GM21360 (cell line): ENCODE results near the gene KRT71.

Experiments
- ATAC-seq: cut with Tn5 transposase; IDR thresholded peaks from one replicate; pipeline ENCODE4 v1.9.1; 2021; ENCODE audit warnings: mild to moderate bottlenecking, moderate library complexity; ENCODE audit not compliant: unreplicated experiment

The KRT71 gene

DNA sequence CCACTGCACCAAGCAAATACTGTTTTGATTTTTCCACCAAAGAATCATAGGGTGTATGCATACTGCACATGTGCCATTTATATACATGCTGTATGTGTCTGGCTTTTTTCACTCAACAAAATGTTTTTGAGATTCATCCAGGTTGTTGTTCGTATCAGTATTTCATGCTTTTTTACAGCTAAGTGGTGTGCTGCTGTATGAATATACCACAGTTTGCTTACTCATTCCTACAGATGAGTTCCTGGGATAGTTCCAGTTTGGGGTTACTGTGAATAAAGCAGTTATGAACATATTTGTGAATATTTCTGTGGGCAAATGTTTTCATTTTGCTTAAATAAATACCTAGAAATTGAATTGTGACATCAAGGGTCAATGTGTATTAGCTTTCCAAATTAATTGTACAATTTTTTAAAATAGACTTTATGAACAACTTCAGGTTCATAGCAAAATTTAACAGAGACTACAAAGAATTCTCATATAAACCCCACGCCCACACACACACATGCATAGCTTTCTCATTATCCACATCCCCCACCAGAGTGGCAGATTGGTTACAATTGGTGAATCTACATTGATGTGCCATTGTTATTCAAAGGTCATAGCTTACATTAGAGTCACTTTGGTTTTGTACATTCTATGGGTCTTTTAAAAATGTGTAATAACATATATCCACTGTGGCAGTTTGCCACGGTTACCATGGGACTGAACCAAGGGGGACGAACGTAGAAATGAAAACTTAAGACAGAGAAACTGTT, 53.0 kb downstream of the KRT71 start:
- ATAC-seq, result no peak

DNA sequence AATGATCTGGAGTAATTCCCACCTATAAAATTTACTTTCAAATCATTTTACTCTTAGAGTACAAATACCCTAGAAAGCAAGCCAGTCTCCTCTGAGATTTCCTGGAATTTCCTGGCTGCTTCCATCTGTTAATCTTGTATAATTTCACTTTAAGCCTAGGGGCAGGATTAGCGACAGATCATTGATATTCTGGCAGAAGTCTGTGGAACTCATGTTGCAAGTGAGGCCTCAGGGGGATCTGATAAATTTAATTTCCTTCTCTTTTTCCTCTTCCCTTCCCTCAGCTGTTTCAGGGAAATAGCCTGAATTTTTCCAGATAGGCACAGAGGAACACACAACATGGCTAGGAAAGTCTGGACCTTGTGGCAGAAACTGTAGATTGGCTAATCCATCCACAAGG, 54.0 kb downstream of the KRT71 start:
- no peak for ATAC-seq

DNA sequence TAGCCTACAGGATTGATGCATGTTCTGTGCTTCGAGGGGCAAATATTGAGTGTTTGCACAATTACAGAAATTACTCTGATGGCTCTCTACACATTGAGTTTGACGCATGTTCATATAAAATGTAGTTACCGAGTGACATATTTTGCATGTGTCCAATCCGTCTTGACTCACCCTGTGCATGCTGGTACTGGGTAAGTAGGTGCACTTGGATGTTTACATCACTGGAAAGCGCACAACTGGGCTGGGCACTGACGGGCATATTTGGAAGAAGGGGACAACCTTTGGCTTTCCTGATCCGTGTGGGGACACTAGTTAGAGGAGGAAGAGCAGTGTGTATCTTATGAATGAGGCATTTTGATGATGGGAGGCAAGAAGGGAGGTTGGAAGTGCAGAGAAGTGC, 55.0 kb downstream of the KRT71 start:
- ATAC-seq, result no peak

DNA sequence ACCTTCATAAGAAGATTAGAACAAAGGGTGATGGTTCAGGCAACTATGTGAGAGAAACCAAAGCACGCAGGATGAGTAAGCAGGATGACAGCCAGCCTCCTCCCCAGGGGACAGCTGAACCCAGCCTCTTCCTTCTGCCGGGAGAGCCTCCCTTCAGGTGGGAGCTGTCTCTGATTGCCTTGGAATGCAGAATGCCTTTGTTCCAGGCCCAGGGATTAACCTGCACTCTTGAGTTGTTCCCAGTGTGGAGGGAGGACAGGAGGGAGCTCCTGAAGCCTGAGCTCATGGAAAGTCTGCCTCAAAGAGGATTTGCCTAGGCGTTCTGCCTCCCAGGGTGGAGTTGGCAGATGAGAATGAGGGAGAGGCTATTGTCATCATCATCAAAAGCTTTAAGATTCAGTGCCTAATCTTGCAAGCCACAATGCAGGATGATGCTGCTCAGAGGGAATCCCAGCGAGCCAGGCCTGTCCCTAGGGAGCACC, 56.3 kb downstream of the KRT71 start:
- no peak for ATAC-seq

DNA sequence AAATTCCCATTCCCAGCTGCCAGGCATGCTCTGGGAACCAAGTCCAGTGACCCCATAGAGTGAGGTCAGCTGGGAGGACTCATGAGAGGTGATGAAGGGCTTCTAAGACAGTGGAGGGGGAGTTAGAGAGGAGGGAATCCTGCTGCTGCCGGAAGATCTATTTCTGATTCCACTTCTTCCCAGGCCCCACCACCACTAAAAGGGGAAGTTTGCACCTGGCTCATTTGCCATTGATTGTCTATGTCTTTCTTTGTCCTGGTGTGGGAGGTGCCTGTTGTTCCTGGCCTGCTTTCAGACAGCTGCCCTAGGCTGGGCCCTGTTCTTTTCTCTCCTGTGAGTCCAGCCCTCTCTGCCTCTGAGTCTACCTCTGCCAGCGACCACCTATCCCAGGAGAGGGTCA, 56.9 kb downstream of the KRT71 start:
- ATAC-seq, result no peak

DNA sequence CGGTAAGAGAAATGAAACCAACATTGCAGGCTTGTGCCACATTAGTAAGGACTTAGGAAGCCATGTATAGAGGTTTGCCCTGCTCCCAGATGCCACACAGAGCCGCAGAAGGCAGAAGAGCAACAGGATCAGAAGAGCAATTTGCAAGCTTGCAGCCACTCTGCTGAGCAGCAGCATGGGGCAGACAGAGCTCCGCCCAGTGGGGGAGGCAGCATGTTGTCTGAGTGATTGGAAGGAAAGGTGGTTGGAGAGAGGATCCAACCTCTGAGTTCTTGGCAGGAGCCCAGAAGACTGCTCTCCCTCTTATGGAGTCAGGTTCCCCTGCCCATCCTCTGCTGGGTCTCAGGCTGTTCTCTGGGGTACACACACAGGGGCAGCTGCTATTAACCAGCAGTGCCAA, 57.6 kb downstream of the KRT71 start:
- no peak for ATAC-seq

DNA sequence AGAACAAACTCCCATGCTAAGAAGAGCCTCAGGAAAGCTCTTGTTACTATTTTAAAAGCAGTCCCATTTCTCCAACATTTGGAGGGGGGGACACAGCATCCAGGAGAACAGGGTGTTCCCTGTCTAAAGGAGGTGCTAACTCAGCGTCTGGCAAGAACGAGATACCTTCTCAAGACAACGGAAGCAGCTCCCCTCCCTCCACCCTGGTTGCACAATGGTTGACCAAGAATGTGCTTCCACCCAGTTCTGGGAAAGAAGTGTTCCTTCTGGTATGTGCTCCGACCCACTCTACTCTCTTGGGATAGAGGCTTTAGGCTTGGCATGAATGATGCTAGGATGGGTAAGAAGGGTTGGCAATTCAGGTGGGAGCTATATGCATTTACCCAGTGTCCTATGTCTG, 58.4 kb downstream of the KRT71 start:
- ATAC-seq, result no peak

DNA sequence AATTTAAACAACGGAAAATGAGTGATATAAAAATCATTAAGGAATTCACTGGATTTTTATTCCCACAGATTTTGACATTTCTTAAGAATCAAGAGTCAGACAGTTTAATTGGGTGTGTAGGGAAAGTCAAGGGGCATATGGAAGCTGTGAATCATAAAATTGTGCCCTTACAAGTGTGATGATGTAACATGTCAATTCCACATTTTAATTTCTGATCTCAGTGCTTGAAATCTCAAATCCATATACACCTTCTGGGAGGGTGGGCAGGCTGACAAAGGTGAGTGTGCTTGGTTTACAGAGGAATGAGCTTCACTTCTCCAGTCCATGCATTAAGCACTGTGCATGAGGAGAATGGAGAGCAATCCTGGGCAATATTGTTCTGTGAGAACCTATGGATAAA, 58.8 kb downstream of the KRT71 start:
- no peak for ATAC-seq
